HG03103 (cell line): Measurements from ENCODE around the gene CETP.
"Not testable (repeated sequence)": the region's sequence is repeated elsewhere in the genome, so short reads cannot be mapped to it uniquely, and the experiment has no call there.

Source experiments
- ATAC-seq: cut with Tn5 transposase; IDR thresholded peaks from one replicate; pipeline ENCODE4 v1.9.1; 2021; ENCODE audit warnings: low read depth; ENCODE audit not compliant: unreplicated experiment

Gene CETP

GRCh38 chr16:56950881-56951771 is 10.6 kb upstream of the CETP start:
- peak; percentile 62 for ATAC-seq

- no peak for ATAC-seq
Observed at GRCh38 chr16:56953006-56953405, 8.7 kb upstream of the CETP start.

DNA sequence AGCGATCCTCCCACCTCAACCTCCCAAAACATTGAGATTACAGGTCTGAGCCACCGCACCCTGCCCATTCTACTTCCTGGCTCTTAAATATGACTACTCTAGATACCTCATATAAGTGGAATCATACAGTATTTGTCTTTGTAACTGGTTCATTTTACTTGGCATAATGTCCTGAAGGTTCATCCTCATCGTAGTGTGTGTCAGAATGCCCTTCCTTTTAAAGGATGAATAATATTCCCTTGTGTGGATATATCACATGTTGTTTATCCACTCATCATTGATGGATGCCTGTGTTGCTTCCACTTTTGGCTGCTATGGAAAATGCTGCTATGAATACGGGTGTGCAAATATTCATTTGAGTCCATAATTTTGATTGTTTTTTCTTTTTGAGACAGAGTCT is 5.7 kb upstream of the CETP start:
- ATAC-seq: no peak

DNA sequence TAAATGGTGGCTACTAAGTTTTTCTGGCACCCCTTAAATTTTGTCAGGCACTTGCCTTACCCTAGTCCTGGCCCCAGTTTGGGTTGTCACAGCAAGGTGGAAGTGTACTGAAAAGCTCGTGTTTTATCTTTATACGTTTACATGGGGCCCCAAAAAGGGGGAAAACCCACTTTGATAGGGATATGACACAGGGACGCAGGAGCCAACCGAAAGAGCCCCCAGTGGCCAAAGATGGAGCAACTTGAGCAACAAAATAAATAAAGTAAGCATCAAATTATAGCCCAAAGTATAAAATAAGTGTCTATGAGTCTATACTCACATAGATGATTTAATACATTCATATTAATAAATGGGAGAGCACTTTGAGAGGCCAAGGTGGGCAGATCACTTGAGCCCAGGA is 5.0 kb upstream of the CETP start:
- no peak for ATAC-seq

DNA sequence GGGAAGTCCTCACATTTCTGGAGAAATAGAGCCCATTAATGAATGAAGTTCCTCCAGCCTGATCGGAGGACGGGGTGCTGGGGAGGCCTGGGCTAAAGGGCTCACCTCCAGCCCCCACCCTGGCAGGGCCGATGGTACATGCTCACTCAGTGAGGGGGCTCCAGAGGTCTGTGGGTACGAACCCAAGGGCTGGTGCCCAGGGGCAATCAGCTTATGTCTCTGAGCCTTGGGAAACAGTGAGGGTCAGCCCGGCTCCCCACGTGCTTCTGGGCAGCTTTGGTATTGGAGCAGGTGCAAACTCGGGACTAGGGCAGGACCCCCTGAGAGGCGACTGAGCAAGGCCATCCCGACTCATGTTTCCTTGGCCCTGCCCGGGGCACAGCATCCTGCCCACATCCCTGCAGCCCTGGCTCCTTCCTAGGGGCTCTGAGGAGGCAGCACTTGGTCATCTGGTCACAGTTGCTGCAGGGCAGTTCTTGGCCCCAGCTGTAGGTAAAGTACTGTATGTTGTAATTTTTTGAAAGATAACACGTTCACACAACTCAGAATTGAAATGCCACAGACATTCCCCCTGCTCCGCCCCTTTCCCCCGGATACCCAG is 969 bp upstream of the CETP start:
- no peak for ATAC-seq

DNA sequence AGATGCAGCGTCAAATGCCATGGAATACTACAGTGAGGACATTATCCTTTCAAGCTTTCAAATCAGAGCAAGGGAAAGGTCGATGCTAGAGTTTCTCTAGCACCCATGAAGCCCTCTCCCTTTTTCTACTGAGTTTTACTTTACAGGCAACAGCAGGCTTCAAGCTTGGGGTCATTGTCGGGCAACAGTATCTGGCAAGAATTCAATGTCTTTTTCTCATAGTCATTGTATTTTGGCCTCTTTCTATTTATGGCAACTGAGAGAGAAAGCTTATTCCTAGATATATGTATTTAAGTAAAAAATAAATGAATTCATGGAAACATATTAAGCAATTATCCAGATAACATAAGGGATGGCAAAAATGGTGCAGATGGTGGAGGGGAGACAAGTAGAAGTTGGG is 364 bp upstream of the CETP start:
- no peak for ATAC-seq

GRCh38 chr16:56964243-56965148 is 2.7 kb downstream of the CETP start:
- ATAC-seq: peak; percentile 67

- ATAC-seq: no peak
Observed at GRCh38 chr16:56965149-56966092, 3.7 kb downstream of the CETP start.

DNA sequence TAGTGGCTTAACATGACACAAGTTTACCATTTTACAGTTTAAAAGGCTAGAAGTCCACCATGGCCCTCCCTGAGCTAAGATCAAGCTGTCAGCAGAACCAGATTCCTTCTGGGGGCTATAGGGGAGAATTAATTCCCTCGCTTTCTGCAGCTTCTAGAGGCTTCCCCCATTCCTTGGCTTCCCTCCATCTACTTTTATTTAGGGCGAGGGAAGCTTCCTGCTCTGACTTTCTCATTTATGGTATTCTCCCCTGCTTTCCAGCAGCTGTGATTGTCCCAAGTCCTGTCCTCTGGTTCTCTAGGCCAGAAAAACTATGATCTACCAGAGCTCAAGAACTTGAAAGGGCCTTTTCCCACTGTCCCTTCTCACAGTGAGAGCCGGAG is 4.3 kb downstream of the CETP start:
- no peak for ATAC-seq

- no peak for ATAC-seq
Observed at GRCh38 chr16:56967733-56968132, 6.0 kb downstream of the CETP start.

GRCh38 chr16:56969769-56970168 is 8.0 kb downstream of the CETP start:
- ATAC-seq: no peak

- ATAC-seq: peak; percentile 78
Observed at GRCh38 chr16:56970934-56971767, 9.4 kb downstream of the CETP start.

DNA sequence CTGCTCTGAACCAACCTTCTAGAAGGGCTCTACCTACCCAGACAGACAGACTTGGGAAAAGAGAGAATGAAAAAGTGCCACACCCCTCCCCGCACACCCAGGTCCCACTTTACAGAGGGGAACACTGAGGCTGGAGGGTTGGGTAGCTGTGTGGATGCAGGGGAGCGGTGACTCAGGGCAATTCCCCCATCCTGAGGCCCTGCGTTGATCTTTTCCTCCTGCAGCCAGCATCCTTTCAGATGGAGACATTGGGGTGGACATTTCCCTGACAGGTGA is 10.0 kb downstream of the CETP start:
- no peak for ATAC-seq

- no peak for ATAC-seq
Observed at GRCh38 chr16:56972403-56973293, 10.9 kb downstream of the CETP start.

DNA sequence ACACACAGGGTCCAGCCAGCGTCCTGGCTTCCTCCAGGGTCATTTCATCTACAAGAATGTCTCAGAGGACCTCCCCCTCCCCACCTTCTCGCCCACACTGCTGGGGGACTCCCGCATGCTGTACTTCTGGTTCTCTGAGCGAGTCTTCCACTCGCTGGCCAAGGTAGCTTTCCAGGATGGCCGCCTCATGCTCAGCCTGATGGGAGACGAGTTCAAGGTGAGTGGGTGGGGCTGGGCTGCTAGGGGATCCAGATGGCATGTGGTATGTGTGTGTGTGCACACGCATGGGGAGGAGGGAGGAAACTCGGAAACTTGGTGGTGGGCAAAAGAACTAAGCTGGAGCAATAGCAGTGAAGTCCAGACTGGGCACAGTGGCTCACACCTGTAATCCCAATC is 11.5 kb downstream of the CETP start:
- ATAC-seq: no peak

DNA sequence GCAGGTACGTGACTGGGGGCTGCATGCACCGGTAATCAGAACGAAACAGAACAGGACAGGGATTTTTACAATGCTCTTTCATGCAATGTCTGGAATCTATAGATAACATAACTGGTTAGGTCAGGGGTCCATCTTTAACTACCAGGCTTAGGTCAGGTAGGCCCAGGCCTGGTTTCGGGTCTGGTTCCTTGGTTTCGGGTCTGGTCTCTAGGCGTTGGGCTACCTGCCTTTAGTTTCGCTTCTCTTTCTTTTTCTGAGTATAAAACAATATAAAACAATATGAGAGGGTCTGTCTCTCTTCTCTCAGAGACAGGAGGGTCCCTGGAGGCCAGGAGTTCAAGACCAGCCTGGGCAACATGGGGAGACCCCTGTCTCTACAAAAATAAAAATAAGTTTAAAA is 12.1 kb downstream of the CETP start:
- not testable (repeated sequence) for ATAC-seq

DNA sequence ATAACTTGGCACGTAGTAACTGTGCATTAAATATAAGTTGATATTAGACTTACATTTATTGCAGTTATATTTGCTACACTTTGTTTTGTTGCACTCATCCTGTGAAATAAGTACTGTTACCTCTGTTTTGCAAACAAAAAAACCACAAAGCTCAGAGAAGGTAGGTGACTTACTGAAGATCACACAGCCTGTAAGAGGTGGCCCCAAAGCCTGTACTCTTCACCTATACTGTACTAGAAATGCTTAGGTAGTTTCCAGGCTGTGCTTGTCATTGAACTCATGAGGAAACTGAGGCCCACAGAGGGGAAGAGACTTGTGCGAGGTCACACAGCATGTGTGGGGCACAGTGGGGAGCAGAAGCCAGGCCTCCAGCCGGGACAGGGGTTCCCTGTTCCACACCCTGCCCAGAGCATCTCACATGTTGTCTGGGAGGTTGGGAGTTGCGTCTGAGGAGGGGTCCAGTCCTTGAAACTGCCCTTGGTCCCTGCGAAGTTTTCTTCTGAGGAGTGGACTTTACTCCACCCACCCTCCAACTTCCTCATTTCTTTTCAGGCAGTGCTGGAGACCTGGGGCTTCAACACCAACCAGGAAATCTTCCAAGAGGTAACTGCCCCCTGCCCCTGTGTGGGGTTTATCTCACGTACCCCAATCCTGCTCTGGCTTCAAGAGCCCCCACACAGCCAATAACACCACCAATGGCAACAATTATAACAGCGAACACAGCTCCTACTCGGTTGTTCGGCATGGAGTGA is 13.0 kb downstream of the CETP start:
- ATAC-seq: no peak

DNA sequence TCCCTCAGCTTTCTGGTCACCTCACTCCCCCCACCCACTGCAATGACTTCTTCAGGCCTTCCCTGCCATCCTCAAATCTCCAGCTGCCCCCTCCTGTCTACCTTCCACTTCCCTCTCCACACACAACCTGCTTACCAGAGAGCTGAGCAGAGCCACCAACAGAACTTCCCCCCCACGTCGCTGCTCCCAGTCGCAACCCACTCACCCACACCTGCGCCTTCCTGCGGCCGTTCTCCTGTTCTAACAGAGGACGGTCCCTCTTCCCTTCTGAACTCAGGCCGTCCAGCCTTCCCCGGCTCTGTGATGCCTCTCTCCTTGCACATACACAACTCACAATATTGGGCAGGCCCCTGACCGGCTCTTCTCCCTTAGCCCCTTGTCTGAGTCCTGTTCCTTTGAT is 14.0 kb downstream of the CETP start:
- ATAC-seq: no peak
